HG03378 (cell line): ENCODE results near the gene C10orf67.

ENCODE experiments used
- ATAC-seq: cut with Tn5 transposase; IDR thresholded peaks from one replicate; pipeline ENCODE4 v1.9.1; 2021; ENCODE audit warnings: mild to moderate bottlenecking, moderate library complexity; ENCODE audit not compliant: unreplicated experiment

The C10orf67 gene

GRCh38 chr10:23174074-23174976 lies 170.3 kb downstream of the C10orf67 start:
- no peak for ATAC-seq

- ATAC-seq, result no peak
These were observed 171.2 kb downstream of the C10orf67 start for GRCh38 chr10:23173214-23174073.

- no peak for ATAC-seq
These were observed 172.0 kb downstream of the C10orf67 start for GRCh38 chr10:23172429-23173213.

- ATAC-seq, result no peak
These were observed 173.2 kb downstream of the C10orf67 start for GRCh38 chr10:23171232-23171876.

- ATAC-seq, result no peak
These were observed 186.2 kb downstream of the C10orf67 start for GRCh38 chr10:23158370-23158769.

GRCh38 chr10:23157691-23158369 lies 186.8 kb downstream of the C10orf67 start:
- no peak for ATAC-seq

GRCh38 chr10:23157239-23157681 lies 187.3 kb downstream of the C10orf67 start:
- peak; percentile 70 for ATAC-seq

GRCh38 chr10:23156447-23157150 lies 188.0 kb downstream of the C10orf67 start:
- ATAC-seq, result no peak

- no peak for ATAC-seq
These were observed 189.4 kb downstream of the C10orf67 start for GRCh38 chr10:23155169-23155568.
